Uterine smooth muscle cell (primary cell): ENCODE results near the gene MPZL2. TPM values are rescaled to one million over a fixed set of nuclear protein-coding genes. Genes with fewer than 3 reads are reported as not detected.

Source experiments
- total RNA-seq: library from RNA; depleted of rRNA; stranded (reverse); fragments of >200 nt; gene quantifications from 2 replicates; pipeline ENCODE4 v1.2.3, GENCODE V29; 2014

Gene MPZL2
- total RNA-seq, result 0.22 and 0.25 TPM in 2 replicates

DNA sequence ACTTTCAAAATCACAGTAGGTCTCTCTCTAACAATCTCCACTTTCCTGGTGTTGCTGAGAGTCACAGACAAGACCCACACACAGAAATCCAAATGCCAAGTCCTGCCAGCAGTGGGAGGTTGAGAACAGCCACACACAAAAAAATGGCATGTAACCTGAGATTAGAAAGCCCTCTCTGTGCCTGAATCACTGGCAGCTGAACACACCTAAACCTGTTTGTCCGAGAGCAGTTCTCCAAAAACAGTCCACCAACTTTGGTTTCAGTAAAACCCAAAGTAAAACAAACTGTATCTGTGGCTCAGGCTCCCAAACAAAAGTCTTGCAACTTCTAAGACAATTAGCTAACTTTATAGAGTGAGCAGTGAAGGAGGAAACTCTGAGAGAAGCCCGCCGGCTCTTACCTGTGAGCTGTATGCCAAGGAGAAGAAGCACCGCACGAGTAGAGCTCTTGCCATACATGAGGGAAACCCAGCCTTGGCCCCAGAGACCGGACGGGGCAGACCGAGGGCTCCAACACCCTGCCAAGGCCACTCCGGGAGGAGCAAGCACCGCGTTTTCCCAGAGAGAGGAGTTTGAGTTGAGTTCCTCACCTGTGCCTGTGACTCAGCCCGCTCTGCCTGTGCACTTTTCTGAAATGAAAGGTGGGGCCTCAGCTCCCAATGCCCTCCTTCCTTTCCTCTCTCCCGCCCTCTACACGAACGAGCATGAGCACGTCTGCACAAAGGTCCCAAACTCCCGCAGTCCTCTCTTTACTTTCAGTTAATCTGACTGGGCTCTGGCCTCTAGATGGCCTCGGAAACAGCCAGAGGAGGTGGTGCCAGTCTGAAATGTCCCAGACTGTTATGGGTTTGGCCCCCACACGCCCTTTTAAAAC lies at the start of gene MPZL2:
Gene MPZL2, minus strand, starts transcription at position 603 of the 874 bp plus-strand sequence. Its CDS starts 144 bp downstream, at position 459.

GRCh38 chr11:118304568-118305248 lies 40.6 kb upstream of the MPZL2 start, which contains the start of gene CD3E:
CD3E (plus strand) TSS chr11:118304730; CDS start chr11:118304953, 223 bp downstream.

DNA sequence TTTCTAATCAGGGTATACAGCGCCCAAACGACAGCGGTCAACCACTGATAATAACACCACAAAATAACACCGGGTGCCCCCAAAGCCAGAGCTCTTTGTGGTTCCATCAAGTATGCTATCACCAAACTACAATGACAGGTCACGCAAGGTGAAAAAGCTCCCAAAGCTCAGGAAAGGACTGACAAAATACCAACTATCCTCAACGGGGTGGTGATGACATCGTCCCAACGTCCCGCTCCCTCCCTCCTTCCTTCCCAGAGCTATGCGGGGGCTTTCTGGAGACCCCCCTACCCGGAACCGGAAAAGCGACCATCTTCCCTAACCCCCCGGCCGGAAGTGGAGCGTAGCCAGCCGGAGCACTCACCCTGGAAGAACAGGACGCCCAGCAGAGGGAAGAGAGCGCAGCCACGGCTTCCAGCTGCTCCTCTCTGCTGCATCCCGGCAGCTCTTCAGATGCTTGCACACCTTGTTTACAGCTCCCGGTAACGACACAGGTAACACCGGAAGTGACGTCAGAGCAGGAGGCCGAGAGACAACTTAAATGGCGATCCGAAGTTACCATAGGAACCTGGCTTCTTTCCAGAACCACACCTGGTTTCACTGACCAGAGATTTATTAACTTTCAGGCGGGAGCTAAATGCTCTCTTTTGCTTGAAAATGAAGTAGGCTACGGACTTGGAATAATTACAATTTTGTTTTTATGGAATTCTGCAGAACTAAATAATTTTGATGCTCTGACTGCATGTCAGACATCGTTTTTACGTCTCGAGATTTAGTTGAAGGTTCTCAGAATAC lies 12.0 kb downstream of the MPZL2 start, which contains the start of gene MPZL3:
Gene MPZL3, minus strand, starts transcription at position 508 of the 795 bp plus-strand sequence. Its CDS starts 71 bp downstream, at position 437.

DNA sequence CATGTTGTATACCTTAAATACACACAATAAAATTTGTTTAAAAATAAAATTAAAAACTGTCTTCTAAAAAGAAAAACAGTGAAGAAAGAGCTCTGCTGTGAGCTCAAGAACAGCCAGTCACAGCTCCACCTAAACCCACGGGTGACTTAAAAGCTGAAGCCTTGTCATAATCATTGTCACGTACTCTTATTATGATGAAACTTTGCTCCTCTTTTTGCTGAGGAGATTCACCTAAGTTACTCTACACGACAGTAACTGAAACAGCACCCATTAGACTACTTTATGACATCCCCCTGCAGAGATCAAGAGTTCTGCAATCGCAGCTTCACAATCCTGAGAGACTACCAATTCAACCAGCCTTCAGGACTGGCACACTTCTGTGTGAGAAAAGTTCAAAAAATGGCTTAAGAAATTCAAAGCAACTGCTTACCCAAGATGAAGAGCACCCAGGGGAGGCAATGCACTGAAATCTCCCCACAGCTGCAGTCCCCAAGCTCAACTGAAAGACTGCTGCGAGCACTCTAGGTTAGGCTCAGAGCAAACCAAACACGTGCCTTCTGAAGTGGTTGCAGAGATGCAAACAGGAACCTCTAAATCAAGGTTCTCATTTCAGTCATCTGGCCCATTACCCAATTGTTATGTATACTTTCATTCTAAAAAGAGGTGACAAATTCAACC lies 39.4 kb downstream of the MPZL2 start, which contains the start of gene JAML:
Gene JAML, minus strand, starts transcription at position 501 of the 678 bp plus-strand sequence. CDS start 10,145 bp downstream, outside the sequence.

Other genes with a start within 250 kb of the MPZL2 start
- gene TMPRSS4, start 187.2 kb downstream of the MPZL2 start, total RNA-seq, result not detected in 2 replicates
- not detected in 2 replicates for gene SMIM35, start 177.3 kb downstream of the MPZL2 start, total RNA-seq
- not detected in 2 replicates for gene SCN4B, start 111.5 kb downstream of the MPZL2 start, total RNA-seq
- under 0.01 TPM in 1 of 2 replicates, not detected in the other for gene SCN2B, start 87.7 kb downstream of the MPZL2 start, total RNA-seq
- under 0.01 and 0.22 TPM in 2 replicates for gene JAML, start 39.3 kb downstream of the MPZL2 start, total RNA-seq
- 0.62 and 1.8 TPM in 2 replicates for gene MPZL3, start 11.9 kb downstream of the MPZL2 start, total RNA-seq
- not detected in 2 replicates for gene CD3E, start 40.4 kb upstream of the MPZL2 start, total RNA-seq
- not detected in 2 replicates for gene CD3D, start 78.4 kb upstream of the MPZL2 start, total RNA-seq
- gene CD3G, start 80.0 kb upstream of the MPZL2 start, total RNA-seq, result 0.12 TPM in 1 of 2 replicates, not detected in the other
- gene UBE4A, start 95.3 kb upstream of the MPZL2 start, total RNA-seq, result 36.9 and 39.1 TPM in 2 replicates
- 33.1 and 44.1 TPM in 2 replicates for gene ATP5MG, start 137.3 kb upstream of the MPZL2 start, total RNA-seq
- 35.9 and 37.3 TPM in 2 replicates for gene KMT2A, start 172.2 kb upstream of the MPZL2 start, total RNA-seq